ENCODE measurements around the gene WDR77. TPM values are rescaled to one million over a fixed set of nuclear protein-coding genes. Genes with fewer than 3 reads are reported as not detected.

Gene WDR77
- total and polyA plus RNA-seq, 2 donors (not counting 1 experiment from before 2014, with no cell fraction given): 21.8 to 62.0 TPM

GRCh38 chr1:111404588-111404987, 44.5 kb downstream of the WDR77 start:
- Histone ChIP-seq H3K9ac (ENCODE audit: insufficient read depth, low read length) (no peak overlapping the region), H2AFZ (ENCODE audit: low read length) (no peak overlapping the region), H3K4me2 (ENCODE audit: extremely low read depth, insufficient read depth, low read length) (no peak overlapping the region), H4K20me1 (ENCODE audit: control insufficient read depth, extremely low read depth, insufficient read depth, low read length) (no peaks in the 10 kb centered on the region), H3K9me3 (ENCODE audit: control insufficient read depth, insufficient read depth, low read depth, low read length) (no peaks in the 10 kb centered on the region), H3K27ac (ENCODE audit: insufficient read depth, low read length) (no peak overlapping the region), H3K79me2 (ENCODE audit: control insufficient read depth, insufficient read depth, low read length) (no peaks in the 10 kb centered on the region), H3K27me3 (ENCODE audit: control insufficient read depth, insufficient read depth, low read length) (no peaks in the 10 kb centered on the region), H3K36me3 (ENCODE audit: control insufficient read depth, insufficient read depth, low read length) (no peaks in the 10 kb centered on the region), H3K4me1 (ENCODE audit: control insufficient read depth, extremely low read depth, insufficient read depth, low read length) (no peaks in the 10 kb centered on the region), H3K4me3 (replicated peaks in 1 of 4; ENCODE audit: control extremely low read depth in 1 of 4, insufficient read depth in 1 of 4, low read depth in 3 of 4, low read length in 4 of 4) (no peak overlapping the region)
- no peak for DNase-seq (ENCODE audit: low read depth in 2 of 2)
- TF ChIP-seq EZH2 (IDR thresholded peaks at IDR 0.05; ENCODE audit: low read length, missing control alignments) (no peak), CTCF (conservative IDR thresholded peaks at IDR 0.05 in 1 of 2, IDR thresholded peaks at IDR 0.05 in 1 of 2; ENCODE audit: low read depth in 1 of 2, low read length in 2 of 2) (no peak)

GRCh38 chr1:111402083-111402482, 47.0 kb downstream of the WDR77 start:
- no peak for DNase-seq (ENCODE audit: low read depth in 2 of 2)
- Histone ChIP-seq H3K79me2 (ENCODE audit: control insufficient read depth, insufficient read depth, low read length) (no peaks in the 10 kb centered on the region), H2AFZ (ENCODE audit: low read length) (no peak overlapping the region), H3K27ac (ENCODE audit: insufficient read depth, low read length) (no peak overlapping the region), H3K9me3 (ENCODE audit: control insufficient read depth, insufficient read depth, low read depth, low read length) (no peaks in the 10 kb centered on the region), H3K36me3 (ENCODE audit: control insufficient read depth, insufficient read depth, low read length) (no peaks in the 10 kb centered on the region), H3K4me2 (ENCODE audit: extremely low read depth, insufficient read depth, low read length) (no peak overlapping the region), H4K20me1 (ENCODE audit: control insufficient read depth, extremely low read depth, insufficient read depth, low read length) (no peaks in the 10 kb centered on the region), H3K4me1 (ENCODE audit: control insufficient read depth, extremely low read depth, insufficient read depth, low read length) (no peaks in the 10 kb centered on the region), H3K9ac (ENCODE audit: insufficient read depth, low read length) (no peak overlapping the region), H3K4me3 (replicated peaks in 1 of 4; ENCODE audit: control extremely low read depth in 1 of 4, insufficient read depth in 1 of 4, low read depth in 3 of 4, low read length in 4 of 4) (no peak overlapping the region), H3K27me3 (ENCODE audit: control insufficient read depth, insufficient read depth, low read length) (no peaks in the 10 kb centered on the region)
- TF ChIP-seq CTCF (conservative IDR thresholded peaks at IDR 0.05 in 1 of 2, IDR thresholded peaks at IDR 0.05 in 1 of 2; ENCODE audit: low read depth in 1 of 2, low read length in 2 of 2) (no peak), EZH2 (IDR thresholded peaks at IDR 0.05; ENCODE audit: low read length, missing control alignments) (no peak)

GRCh38 chr1:111399792-111400610, 49.1 kb downstream of the WDR77 start:
- Histone ChIP-seq H3K9ac (ENCODE audit: insufficient read depth, low read length) (no peak overlapping the region), H3K27me3 (ENCODE audit: control insufficient read depth, insufficient read depth, low read length) (no peaks in the 10 kb centered on the region), H3K36me3 (ENCODE audit: control insufficient read depth, insufficient read depth, low read length) (no peaks in the 10 kb centered on the region), H3K4me1 (ENCODE audit: control insufficient read depth, extremely low read depth, insufficient read depth, low read length) (no peaks in the 10 kb centered on the region), H4K20me1 (ENCODE audit: control insufficient read depth, extremely low read depth, insufficient read depth, low read length) (no peaks in the 10 kb centered on the region), H3K9me3 (ENCODE audit: control insufficient read depth, insufficient read depth, low read depth, low read length) (no peaks in the 10 kb centered on the region), H2AFZ (ENCODE audit: low read length) (no peak overlapping the region), H3K79me2 (ENCODE audit: control insufficient read depth, insufficient read depth, low read length) (no peaks in the 10 kb centered on the region), H3K4me2 (ENCODE audit: extremely low read depth, insufficient read depth, low read length) (no peak overlapping the region), H3K4me3 (replicated peaks in 1 of 4; ENCODE audit: control extremely low read depth in 1 of 4, insufficient read depth in 1 of 4, low read depth in 3 of 4, low read length in 4 of 4) (peak overlapping the region in 1 of 4 experiments; percentile 20), H3K27ac (ENCODE audit: insufficient read depth, low read length) (no peak overlapping the region)
- TF ChIP-seq CTCF (conservative IDR thresholded peaks at IDR 0.05 in 1 of 2, IDR thresholded peaks at IDR 0.05 in 1 of 2; ENCODE audit: low read depth in 1 of 2, low read length in 2 of 2): peak; percentile 61 to 65
- no peak for TF ChIP-seq EZH2 (IDR thresholded peaks at IDR 0.05; ENCODE audit: low read length, missing control alignments)
- DNase-seq (ENCODE audit: low read depth in 2 of 2): peak; percentile 20 to 73
